Measurements from ENCODE around the gene KRTAP10-3. TPM values are rescaled to one million over a fixed set of nuclear protein-coding genes. Genes with fewer than 3 reads are reported as not detected.

KRTAP10-3 gene
- total and polyA plus RNA-seq, 2 donors (not counting 3 experiments of a cell fraction or from before 2014, with no cell fraction given): not detected

- TF ChIP-seq MAX (IDR thresholded peaks at IDR 0.05; ENCODE audit: insufficient read depth, insufficient read length): no peak
- TF ChIP-seq FOS (IDR thresholded peaks at IDR 0.05; ENCODE audit: borderline replicate concordance, insufficient read depth, low read length): no peak
- no peak for TF ChIP-seq POLR2A (IDR thresholded peaks at IDR 0.05; ENCODE audit: low read depth, low read length)
- TF ChIP-seq MYC (IDR thresholded peaks at IDR 0.05; ENCODE audit: low read depth, low read length): no peak
- no peak for TF ChIP-seq GATA2 (IDR thresholded peaks at IDR 0.05; ENCODE audit: insufficient read depth, insufficient read length, low read depth, low read length)
- TF ChIP-seq POLR2AphosphoS5 (IDR thresholded peaks at IDR 0.05; ENCODE audit: insufficient read depth, low read depth, low read length): no peak
- no peak for TF ChIP-seq EZH2 (IDR thresholded peaks at IDR 0.05; ENCODE audit: borderline replicate concordance, low read depth, low read length, severe bottlenecking)
- TF ChIP-seq CTCF (IDR thresholded peaks at IDR 0.05; ENCODE audit: extremely low read depth in 1 of 2, insufficient read depth in 1 of 2, low read depth in 1 of 2, low read length in 2 of 2): no peak
- no peak for TF ChIP-seq JUN (IDR thresholded peaks at IDR 0.05; ENCODE audit: borderline replicate concordance, insufficient read depth, insufficient read length, low read depth)
- no peaks in the 10 kb centered on the region for H3K9me3 ChIP-seq (replicated peaks; ENCODE audit: control insufficient read depth, insufficient read depth, low read length)
- H3K9ac ChIP-seq (replicated peaks; ENCODE audit: extremely low read depth, insufficient read depth, low read length): no peak overlapping the region
- no TSS peak for BruUV-seq (replicated peaks)
- no peaks in the 10 kb centered on the region for H3K36me3 ChIP-seq (ENCODE audit: control insufficient read depth in 2 of 2, extremely low read depth in 1 of 2, insufficient read depth in 2 of 2, low read length in 2 of 2)
- H3K4me2 ChIP-seq (ENCODE audit: insufficient read depth, low read length): no peak overlapping the region
- no peak overlapping the region for H3K4me3 ChIP-seq (replicated peaks in 1 of 3; ENCODE audit: insufficient read depth in 1 of 3, low read depth in 1 of 3, low read length in 3 of 3)
- H2AFZ ChIP-seq (ENCODE audit: low read depth, low read length): no peak overlapping the region
- DNase-seq (ENCODE audit: low read depth, low spot score) (no peak), FAIRE-seq (no peak)
- no peaks in the 10 kb centered on the region for H4K20me1 ChIP-seq (replicated peaks; ENCODE audit: control insufficient read depth, extremely low read depth, insufficient read depth, low read length)
- no peaks in the 10 kb centered on the region for H3K27me3 ChIP-seq (ENCODE audit: control insufficient read depth in 2 of 2, insufficient read depth in 2 of 2, low read length in 2 of 2)
- ChIA-PET CTCF (no interaction called here), POLR2A (no interaction called here)
- intact Hi-C loops (cut with micrococcal nuclease): no loop called here
- H3K4me1 ChIP-seq (ENCODE audit: control insufficient read depth, extremely low read depth, insufficient read depth, low read length): no peaks in the 10 kb centered on the region
- no peak overlapping the region for H3K27ac ChIP-seq (ENCODE audit: insufficient read depth, low read depth, low read length)
- H3K79me2 ChIP-seq (ENCODE audit: control insufficient read depth, insufficient read depth, low read length): no peaks in the 10 kb centered on the region
- dilution Hi-C loops (cut with MboI; ENCODE audit: extremely low pct_ligation_motif_present, low sequenced_read_pairs): no loop called here
- no peaks in the 10 kb centered on the region for H3K9me1 ChIP-seq (replicated peaks; ENCODE audit: control insufficient read depth, extremely low read depth, insufficient read depth, low read length)
These were observed 29.0 kb downstream of the KRTAP10-3 start for GRCh38 chr21:44529503-44530125.
